Mesendoderm (in vitro differentiated cells): ENCODE measurements around the gene PIK3R6.

Experiments used
- DNase-seq: peaks from one replicate; pipeline ENCODE4 v3.0.0; 2013
- H2AK5ac ChIP-seq: 2 replicates; pipeline ENCODE4 v1.6.1; 2013; ENCODE audit warnings: low read length, inconsistent platforms
- H2BK120ac ChIP-seq: 2 replicates; pipeline ENCODE4 v1.6.1; 2013; ENCODE audit warnings: low read depth, mild to moderate bottlenecking, low read length, moderate library complexity, mixed read lengths
- H2BK15ac ChIP-seq: replicated peaks from 2 replicates; pipeline ENCODE4 v1.6.1; 2013; ENCODE audit warnings: low read depth, mild to moderate bottlenecking, moderate library complexity
- H2BK5ac ChIP-seq: 2 replicates; pipeline ENCODE4 v1.6.1; 2013; ENCODE audit warnings: low read length, inconsistent platforms
- H3K18ac ChIP-seq: 2 replicates; pipeline ENCODE4 v1.6.1; 2013; ENCODE audit warnings: mild to moderate bottlenecking, low read length, mixed read lengths
- H3K23ac ChIP-seq: one replicate; pipeline ENCODE4 v1.6.1; 2013; ENCODE audit warnings: low read length
- H3K27ac ChIP-seq: 2 replicates; pipeline ENCODE4 v1.5.1; 2013; ENCODE audit warnings: low read depth, mild to moderate bottlenecking, inconsistent platforms, low read length, moderate library complexity
- H3K27me3 ChIP-seq: 2 replicates; pipeline ENCODE4 v1.6.1; 2013; ENCODE audit warnings: low read length, control low read depth, mild to moderate bottlenecking, inconsistent platforms; ENCODE audit not compliant: insufficient read depth, poor library complexity
- H3K36me3 ChIP-seq: 2 replicates; pipeline ENCODE4 v1.6.1; 2013; ENCODE audit warnings: low read length, inconsistent platforms; ENCODE audit not compliant: control insufficient read depth, insufficient read depth
- H3K4ac ChIP-seq: one replicate; pipeline ENCODE4 v1.6.1; 2013; ENCODE audit warnings: low read depth, mild to moderate bottlenecking, low read length, moderate library complexity
- H3K4me1 ChIP-seq: 2 replicates; pipeline ENCODE4 v1.6.1; 2013; ENCODE audit warnings: low read depth, low read length, inconsistent platforms; ENCODE audit not compliant: control insufficient read depth
- H3K4me2 ChIP-seq: 2 replicates; pipeline ENCODE4 v1.6.1; 2013; ENCODE audit warnings: low read length
- H3K4me3 ChIP-seq: 2 replicates; pipeline ENCODE4 v1.5.1; 2013; ENCODE audit warnings: mild to moderate bottlenecking, low read length
- H3K56ac ChIP-seq: one replicate; pipeline ENCODE4 v1.6.1; 2013; ENCODE audit warnings: low read length
- H3K79me1 ChIP-seq: 2 replicates; pipeline ENCODE4 v1.6.1; 2013; ENCODE audit warnings: low read length, inconsistent platforms
- H3K79me2 ChIP-seq: 2 replicates; pipeline ENCODE4 v1.6.1; 2013; ENCODE audit warnings: mild to moderate bottlenecking, low read length; ENCODE audit not compliant: control insufficient read depth, insufficient read depth
- H3K9ac ChIP-seq: 2 replicates; pipeline ENCODE4 v1.6.1; 2013; ENCODE audit warnings: low read length, inconsistent platforms
- H4K5ac ChIP-seq: one replicate; pipeline ENCODE4 v1.6.1; 2013; ENCODE audit warnings: low read length
- H4K8ac ChIP-seq: one replicate; pipeline ENCODE4 v1.6.1; 2013; ENCODE audit warnings: low read depth, mild to moderate bottlenecking, control low read depth, low read length, moderate library complexity
- WGBS: extraction: QIAGEN DNeasy Blood & Tissue Kit; methylation state at CpG from one replicate; pipeline ENCODE4 v1.1.7; 2013; ENCODE audit warnings: low lambda C conversion rate, missing lambda C conversion rate; ENCODE audit not compliant: insufficient coverage; ENCODE audit errors: extremely low coverage; 5-methylcytosine and 5-hydroxymethylcytosine counted together

Gene PIK3R6

GRCh38 chr17:8883353-8883752, 15.9 kb upstream of the PIK3R6 start:
- Histone ChIP-seq H3K4me3 (no peak overlapping the region), H3K79me1 (no peaks in the 10 kb centered on the region), H4K5ac (no peak overlapping the region), H3K4me1 (no peaks in the 10 kb centered on the region), H3K4ac (no peak overlapping the region), H3K18ac (no peak overlapping the region), H4K8ac (no peak overlapping the region), H3K4me2 (no peak overlapping the region), H2BK15ac (no peak overlapping the region), H3K56ac (no peak overlapping the region), H2BK120ac (no peak overlapping the region), H3K27me3 (no peaks in the 10 kb centered on the region), H2BK5ac (no peak overlapping the region), H3K79me2 (no peaks in the 10 kb centered on the region), H3K9ac (no peak overlapping the region), H3K36me3 (no peaks in the 10 kb centered on the region), H3K27ac (no peak overlapping the region), H2AK5ac (no peak overlapping the region), H3K23ac (no peak overlapping the region)
- DNase-seq = no peak
- WGBS = no CpG with 5 or more reads among the region's 4 CpGs

- no peak overlapping the region for H3K23ac ChIP-seq
- H3K4me3 ChIP-seq = no peak overlapping the region
- H3K4me1 ChIP-seq = no peaks in the 10 kb centered on the region
- H3K27me3 ChIP-seq = no peaks in the 10 kb centered on the region
- H2AK5ac ChIP-seq = no peak overlapping the region
- no CpG with 5 or more reads among the region's 7 CpGs for WGBS
- no peak overlapping the region for H3K27ac ChIP-seq
- H3K4ac ChIP-seq = no peak overlapping the region
- H3K36me3 ChIP-seq = no peaks in the 10 kb centered on the region
- H3K56ac ChIP-seq = no peak overlapping the region
- H4K5ac ChIP-seq = no peak overlapping the region
- H2BK120ac ChIP-seq = no peak overlapping the region
- no peak overlapping the region for H3K4me2 ChIP-seq
- DNase-seq = no peak
- no peak overlapping the region for H3K18ac ChIP-seq
- no peaks in the 10 kb centered on the region for H3K79me2 ChIP-seq
- no peak overlapping the region for H3K9ac ChIP-seq
- H2BK15ac ChIP-seq = no peak overlapping the region
- no peak overlapping the region for H2BK5ac ChIP-seq
- no peaks in the 10 kb centered on the region for H3K79me1 ChIP-seq
- H4K8ac ChIP-seq = no peak overlapping the region
Observed at GRCh38 chr17:8881606-8882005, 14.1 kb upstream of the PIK3R6 start.

DNA sequence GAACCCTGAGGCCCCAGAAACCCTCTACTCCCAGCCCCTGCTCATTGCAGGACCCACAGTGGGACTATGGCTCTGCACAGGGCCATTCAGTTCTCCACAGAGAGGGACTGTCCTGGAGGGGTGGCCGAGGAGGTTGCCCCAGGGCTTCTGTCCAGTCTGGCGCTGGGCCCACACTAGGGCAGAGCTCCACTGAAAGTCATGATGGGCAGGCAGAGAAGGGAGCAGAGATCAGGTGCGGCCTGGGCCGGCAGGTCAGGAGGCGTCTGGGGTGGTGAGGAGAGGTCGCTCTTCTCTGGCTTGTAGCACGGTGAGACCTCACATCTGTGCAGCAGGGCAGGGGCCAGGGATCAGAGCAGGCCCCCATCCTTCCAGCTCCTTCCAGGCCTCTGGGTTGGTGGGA, 13.0 kb upstream of the PIK3R6 start:
- no peak overlapping the region for H3K4me2 ChIP-seq
- H3K79me2 ChIP-seq = no peaks in the 10 kb centered on the region
- no peak overlapping the region for H2BK5ac ChIP-seq
- no peak overlapping the region for H3K56ac ChIP-seq
- no peak overlapping the region for H3K4ac ChIP-seq
- no peak overlapping the region for H3K23ac ChIP-seq
- no peak overlapping the region for H3K9ac ChIP-seq
- H3K18ac ChIP-seq = no peak overlapping the region
- H4K5ac ChIP-seq = no peak overlapping the region
- no peaks in the 10 kb centered on the region for H3K36me3 ChIP-seq
- H2BK15ac ChIP-seq = no peak overlapping the region
- H3K27me3 ChIP-seq = no peaks in the 10 kb centered on the region
- H3K4me3 ChIP-seq = no peak overlapping the region
- DNase-seq = no peak
- H2AK5ac ChIP-seq = no peak overlapping the region
- no peak overlapping the region for H2BK120ac ChIP-seq
- no peak overlapping the region for H4K8ac ChIP-seq
- peaks cover 6% of the 10 kb centered on the region for H3K4me1 ChIP-seq
- WGBS = no CpG with 5 or more reads among the region's 7 CpGs
- H3K27ac ChIP-seq = no peak overlapping the region
- no peaks in the 10 kb centered on the region for H3K79me1 ChIP-seq

DNA sequence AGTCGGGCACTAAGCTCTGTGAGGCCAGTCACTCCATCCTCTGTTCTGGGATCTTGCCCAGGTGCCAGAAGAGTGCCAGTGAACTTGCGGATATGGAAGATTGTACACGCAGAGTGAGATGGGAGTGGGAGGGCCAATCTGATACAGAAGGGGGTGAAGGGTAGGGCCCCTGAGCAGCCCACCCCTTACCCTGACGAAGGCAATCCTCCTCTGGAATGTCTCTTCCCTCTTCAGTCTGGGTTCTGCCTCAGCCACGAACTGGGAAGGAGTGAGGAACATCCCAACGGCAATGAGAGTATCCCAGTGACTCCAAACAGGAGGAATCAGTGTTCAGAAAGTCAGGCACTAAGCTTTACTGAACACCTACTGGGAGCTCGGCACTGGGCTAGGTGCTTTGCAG, 11.9 kb upstream of the PIK3R6 start:
- Histone ChIP-seq H2BK120ac (no peak overlapping the region), H3K4me1 (peaks cover 7% of the 10 kb centered on the region), H3K27ac (no peak overlapping the region), H2BK5ac (no peak overlapping the region), H2BK15ac (no peak overlapping the region), H3K4me2 (no peak overlapping the region), H4K5ac (no peak overlapping the region), H3K79me1 (no peaks in the 10 kb centered on the region), H3K9ac (no peak overlapping the region), H3K56ac (peak overlapping the region; percentile 54), H3K27me3 (no peaks in the 10 kb centered on the region), H3K4ac (no peak overlapping the region), H3K4me3 (no peak overlapping the region), H2AK5ac (peak overlapping the region; percentile 25), H3K36me3 (no peaks in the 10 kb centered on the region), H4K8ac (no peak overlapping the region), H3K23ac (no peak overlapping the region), H3K18ac (no peak overlapping the region), H3K79me2 (no peaks in the 10 kb centered on the region)
- no CpG with 5 or more reads among the region's 7 CpGs for WGBS
- no peak for DNase-seq

GRCh38 chr17:8877984-8878383, 10.5 kb upstream of the PIK3R6 start:
- no CpG with 5 or more reads among the region's 4 CpGs for WGBS
- H3K4me2 ChIP-seq = no peak overlapping the region
- H2BK15ac ChIP-seq = no peak overlapping the region
- DNase-seq = no peak
- peak overlapping the region; percentile 9 for H3K56ac ChIP-seq
- H2BK5ac ChIP-seq = no peak overlapping the region
- H3K18ac ChIP-seq = no peak overlapping the region
- H3K36me3 ChIP-seq = no peaks in the 10 kb centered on the region
- no peak overlapping the region for H4K8ac ChIP-seq
- H3K27ac ChIP-seq = no peak overlapping the region
- peak overlapping the region; percentile 56 for H2AK5ac ChIP-seq
- H3K27me3 ChIP-seq = no peaks in the 10 kb centered on the region
- H3K79me2 ChIP-seq = no peaks in the 10 kb centered on the region
- H3K4me1 ChIP-seq = peaks cover 13% of the 10 kb centered on the region
- H3K9ac ChIP-seq = no peak overlapping the region
- H3K23ac ChIP-seq = no peak overlapping the region
- no peak overlapping the region for H3K4me3 ChIP-seq
- H3K4ac ChIP-seq = no peak overlapping the region
- H3K79me1 ChIP-seq = no peaks in the 10 kb centered on the region
- H4K5ac ChIP-seq = no peak overlapping the region
- no peak overlapping the region for H2BK120ac ChIP-seq

DNA sequence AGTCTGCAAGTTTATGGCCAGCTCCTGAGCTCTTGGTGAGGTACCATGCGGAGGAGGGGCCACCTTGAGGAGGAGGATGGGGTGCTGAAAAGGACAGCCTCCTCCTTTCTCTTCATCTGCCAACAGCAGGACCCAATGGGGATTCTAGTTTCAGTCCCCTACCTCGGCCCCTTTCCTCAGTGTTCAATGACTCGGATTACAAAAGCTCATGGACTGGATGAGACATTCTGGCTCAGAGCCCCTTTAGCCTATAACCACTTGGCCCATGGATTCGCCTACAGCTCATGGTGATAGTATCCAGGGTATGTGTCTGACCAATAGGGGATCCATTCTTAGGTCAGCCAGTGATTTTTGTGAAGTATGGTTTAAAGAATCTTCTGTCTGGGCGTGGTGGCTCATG, 8.5 kb upstream of the PIK3R6 start:
- H3K4ac ChIP-seq = peak overlapping the region; percentile 73
- peak overlapping the region; percentile 87 for H4K5ac ChIP-seq
- DNase-seq = peak; percentile 37
- H3K9ac ChIP-seq = no peak overlapping the region
- H3K23ac ChIP-seq = no peak overlapping the region
- no CpG with 5 or more reads among the region's 5 CpGs for WGBS
- H3K4me3 ChIP-seq = no peak overlapping the region
- peak overlapping the region; percentile 1 for H3K18ac ChIP-seq
- peak overlapping the region; percentile 51 for H2BK5ac ChIP-seq
- no peak overlapping the region for H3K4me2 ChIP-seq
- peak overlapping the region; percentile 97 for H2AK5ac ChIP-seq
- H3K79me2 ChIP-seq = no peaks in the 10 kb centered on the region
- H3K27ac ChIP-seq = peak overlapping the region; percentile 0
- peaks cover 15% of the 10 kb centered on the region for H3K4me1 ChIP-seq
- H3K79me1 ChIP-seq = no peaks in the 10 kb centered on the region
- H4K8ac ChIP-seq = no peak overlapping the region
- peak overlapping the region; percentile 23 for H2BK120ac ChIP-seq
- peak overlapping the region; percentile 51 for H3K56ac ChIP-seq
- no peaks in the 10 kb centered on the region for H3K36me3 ChIP-seq
- no peak overlapping the region for H2BK15ac ChIP-seq
- no peaks in the 10 kb centered on the region for H3K27me3 ChIP-seq
